Activated CD4-positive, alpha-beta T cell treated with anti-CD3 and anti-CD28 coated beads, Interleukin-2, amount 50 U/mL, for 48 hours (primary cell): ENCODE measurements around the gene OR5J2.
"Not testable (repeated sequence)": the region's sequence is repeated elsewhere in the genome, so short reads cannot be mapped to it uniquely, and the experiment has no call there.

ENCODE experiments used
- DNase-seq, 2 experiments: peaks; one replicate each; pipeline ENCODE4 v3.0.0-alpha.2; 2020

Gene OR5J2

GRCh38 chr11:56176318-56176717 is at the start of gene OR5J2:
Gene OR5J2 (plus strand): TSS chr11:56176618. CDS start chr11:56176618, 0 bp downstream.
- DNase-seq: no peak

GRCh38 chr11:56140151-56140661 is 36.2 kb upstream of the OR5J2 start, which contains the start of gene OR8J3:
Gene OR8J3 (minus strand): TSS chr11:56140201. CDS start chr11:56137718, 2,483 bp downstream.
- no peak for DNase-seq

GRCh38 chr11:56143681-56144080 is 32.7 kb upstream of the OR5J2 start:
- not testable (repeated sequence) for DNase-seq

GRCh38 chr11:56151376-56151775 is 25.0 kb upstream of the OR5J2 start:
- DNase-seq: no peak

GRCh38 chr11:56152333-56152732 is 24.1 kb upstream of the OR5J2 start:
- no peak for DNase-seq

- no peak for DNase-seq
These were observed 16.2 kb upstream of the OR5J2 start, which contains the start of gene OR8K5 for GRCh38 chr11:56160217-56160616. Gene OR8K5 (minus strand): TSS chr11:56160317. CDS start chr11:56160317, 0 bp downstream.

- no peak for DNase-seq
These were observed 12.6 kb upstream of the OR5J2 start for GRCh38 chr11:56163804-56164203.

GRCh38 chr11:56172256-56172830 is 4.1 kb upstream of the OR5J2 start:
- no peak for DNase-seq

GRCh38 chr11:56183459-56183858 is 7.0 kb downstream of the OR5J2 start:
- DNase-seq: no peak

GRCh38 chr11:56188602-56189001 is 12.2 kb downstream of the OR5J2 start:
- no peak for DNase-seq

GRCh38 chr11:56196705-56197104 is 20.3 kb downstream of the OR5J2 start:
- no peak for DNase-seq

- DNase-seq: no peak
These were observed 20.9 kb downstream of the OR5J2 start for GRCh38 chr11:56197367-56197766.

- no peak for DNase-seq
These were observed 31.4 kb downstream of the OR5J2 start for GRCh38 chr11:56207790-56208189.

GRCh38 chr11:56214537-56214936 is 38.1 kb downstream of the OR5J2 start:
- no peak for DNase-seq

GRCh38 chr11:56219735-56220134 is 43.3 kb downstream of the OR5J2 start:
- DNase-seq: not testable (repeated sequence)
